Activated CD4-positive, alpha-beta T cell treated with anti-CD3 and anti-CD28 coated beads, Interleukin-10, Interleukin-2, amounts not matched to agents 100 ng/mL and 50 ng/mL, durations not matched to agents 16 hours and 8 hours (primary cell): ENCODE data around the gene OR9A4.

Experiments
- DNase-seq: peaks from one replicate; pipeline ENCODE4 v3.0.0-alpha.2; 2020

Gene OR9A4

DNA sequence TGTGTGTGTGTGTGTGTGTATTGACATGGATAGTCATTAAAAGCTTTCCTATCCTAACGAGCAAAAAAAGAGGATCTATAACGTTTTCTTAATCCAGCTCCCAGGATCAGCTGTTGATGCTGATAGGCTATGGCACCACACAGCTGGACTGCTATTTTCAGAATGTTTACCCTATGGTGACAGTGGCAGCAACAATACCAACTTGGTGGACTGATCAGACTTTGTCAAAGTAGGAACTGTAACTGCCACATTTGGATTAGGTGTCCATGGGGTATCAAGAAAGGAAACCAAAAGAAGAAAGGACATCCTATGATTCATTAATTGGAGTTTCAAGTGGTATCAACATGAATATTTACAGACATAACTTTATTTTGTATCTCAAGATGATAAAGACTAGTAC is 33.3 kb downstream of the OR9A4 start:
- no peak for DNase-seq

DNA sequence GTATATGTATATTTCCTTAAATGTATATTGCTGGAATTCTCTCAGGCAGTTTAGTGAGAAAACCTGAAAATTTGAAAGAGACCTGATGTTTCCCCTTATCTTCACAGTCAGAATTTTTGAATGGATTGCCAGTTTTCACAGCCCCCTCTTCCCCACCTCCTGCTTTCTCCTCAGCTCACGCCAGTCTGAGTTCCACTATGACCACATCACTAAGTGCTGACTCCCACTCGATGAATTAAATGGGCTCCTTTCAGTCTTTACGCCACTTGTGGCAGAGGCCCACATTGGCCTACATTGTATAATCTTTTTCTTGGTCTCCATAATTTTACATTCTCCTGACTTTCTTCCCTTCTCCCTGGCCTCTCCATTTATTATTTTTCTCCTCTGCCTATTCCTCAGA is 33.7 kb downstream of the OR9A4 start:
- no peak for DNase-seq

DNA sequence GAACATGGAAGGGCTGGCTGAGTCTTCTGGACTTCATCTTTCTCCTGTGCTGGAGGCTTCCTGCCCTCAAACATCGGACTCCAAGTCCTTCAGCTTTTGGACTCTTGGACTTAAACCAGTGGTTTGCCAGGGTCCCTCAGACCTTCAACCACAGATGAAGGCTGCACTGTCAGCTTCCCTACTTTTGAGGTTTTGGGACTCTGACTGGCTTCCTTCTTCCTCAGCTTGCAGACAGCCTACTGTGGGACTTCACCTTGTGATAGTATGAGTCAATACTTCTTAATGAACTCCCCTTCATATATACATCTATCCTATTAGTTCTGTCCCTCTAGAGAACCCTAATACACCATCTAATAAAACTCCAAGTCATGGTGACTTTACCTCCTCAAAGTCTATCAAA is 34.6 kb downstream of the OR9A4 start:
- DNase-seq = no peak

DNA sequence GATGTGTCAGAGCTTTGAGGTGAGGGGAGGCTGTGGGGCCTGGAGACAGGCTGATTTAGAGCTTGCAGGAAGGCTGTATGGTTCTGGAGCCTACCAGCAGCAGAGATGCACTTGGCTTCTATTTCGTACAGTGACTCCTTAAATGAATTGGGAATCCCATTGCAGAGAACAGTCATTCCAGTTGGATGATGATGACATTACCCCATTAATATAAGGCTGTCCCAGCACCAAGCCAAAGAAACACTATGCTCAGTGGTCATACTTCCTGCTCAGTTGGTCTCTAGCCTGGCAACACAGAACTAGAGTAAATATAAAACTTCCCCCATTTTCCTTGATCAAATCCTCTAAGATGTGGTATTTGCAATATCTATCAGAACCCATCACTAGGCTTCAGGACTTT is 36.3 kb downstream of the OR9A4 start:
- DNase-seq = no peak

- DNase-seq = no peak
These were observed 38.1 kb downstream of the OR9A4 start for GRCh38 chr7:141954334-141954733.

GRCh38 chr7:141956084-141956483 is 39.9 kb downstream of the OR9A4 start:
- no peak for DNase-seq

DNA sequence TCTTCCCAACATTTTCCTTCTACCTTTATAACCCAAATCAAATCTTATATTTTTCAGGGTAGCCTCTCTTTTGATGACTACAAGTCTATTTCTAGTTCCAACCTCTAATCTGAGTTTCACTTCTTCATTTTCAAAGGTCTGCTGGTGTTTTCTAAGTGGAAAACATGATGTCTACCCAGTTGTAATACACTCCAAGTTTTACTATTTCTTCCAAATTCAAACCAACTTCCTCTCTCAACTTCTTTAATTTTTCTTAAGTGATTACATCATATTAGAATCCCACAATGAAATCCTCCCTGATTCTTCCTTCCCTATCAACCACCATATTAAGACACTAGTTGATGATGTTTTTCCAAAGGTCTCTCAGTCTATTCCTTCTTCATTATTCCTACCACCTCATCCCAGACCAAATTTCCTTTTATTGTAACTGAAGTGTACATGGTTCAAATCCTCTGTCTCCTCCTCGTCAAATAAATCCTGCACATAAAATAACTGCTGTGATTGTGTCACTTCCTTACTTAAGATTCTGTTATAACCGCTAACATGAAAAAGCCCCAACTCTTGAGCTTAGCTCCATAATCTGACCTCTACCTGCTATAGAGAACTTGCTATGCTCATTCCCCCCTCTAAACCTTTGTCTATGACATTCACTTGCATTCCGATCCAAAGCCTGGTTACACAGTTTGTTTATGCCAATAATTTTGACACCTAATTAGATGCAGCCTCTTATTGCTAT is 44.7 kb downstream of the OR9A4 start:
- DNase-seq = no peak
